ENCODE measurements around the gene RGS10.

DNA sequence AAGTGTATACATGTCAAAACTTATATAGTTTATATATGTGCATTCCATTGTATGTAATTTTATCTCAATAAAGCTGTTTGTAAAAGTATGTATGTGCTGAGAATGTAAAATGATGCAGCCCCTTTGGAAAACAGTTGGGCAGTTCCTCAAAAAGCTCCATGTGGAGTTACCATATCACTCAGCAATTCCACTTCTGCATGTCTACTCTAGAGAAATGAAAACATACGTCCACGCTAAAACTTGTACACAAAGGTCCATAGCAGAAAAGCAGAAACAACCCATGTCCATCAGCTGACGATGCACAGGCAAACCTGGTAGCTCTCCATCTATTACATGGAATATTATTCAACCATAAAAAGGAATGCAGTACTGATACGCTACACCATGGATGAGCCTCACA, 8.3 kb upstream of the RGS10 start:
- TF ChIP-seq YY1 (IDR thresholded peaks at IDR 0.05; ENCODE audit: insufficient read depth, insufficient read length) (no peak), ZNF274 (IDR thresholded peaks at IDR 0.05; ENCODE audit: low read depth, low read length) (no peak)
